Measurements from ENCODE around the gene SCNN1G.
A peak's percentile ranks its signal among the peaks of the same experiment; 100 is the strongest.
"Not testable (repeated sequence)": the region's sequence is repeated elsewhere in the genome, so short reads cannot be mapped to it uniquely, and the experiment has no call there.

Gene SCNN1G

DNA sequence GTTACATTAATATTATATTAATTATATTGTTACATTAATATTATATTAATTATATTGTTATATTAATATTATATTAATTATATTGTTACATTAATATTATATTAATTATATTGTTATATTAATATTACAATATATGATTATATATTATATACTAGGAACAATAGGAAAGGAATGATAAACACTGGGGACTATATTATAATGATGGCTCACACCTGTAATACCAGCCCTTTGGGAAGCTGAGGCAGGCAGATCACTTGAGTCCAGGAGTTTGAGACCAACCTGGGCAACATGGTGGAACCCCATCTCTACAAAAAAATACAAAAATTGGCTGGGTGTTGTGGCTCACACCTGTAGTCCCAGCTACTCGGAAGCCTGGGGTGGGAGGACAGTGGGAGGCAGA is 71.1 kb downstream of the SCNN1G start:
- DNase-seq (ENCODE audit: low spot score) = not testable (repeated sequence)

DNA sequence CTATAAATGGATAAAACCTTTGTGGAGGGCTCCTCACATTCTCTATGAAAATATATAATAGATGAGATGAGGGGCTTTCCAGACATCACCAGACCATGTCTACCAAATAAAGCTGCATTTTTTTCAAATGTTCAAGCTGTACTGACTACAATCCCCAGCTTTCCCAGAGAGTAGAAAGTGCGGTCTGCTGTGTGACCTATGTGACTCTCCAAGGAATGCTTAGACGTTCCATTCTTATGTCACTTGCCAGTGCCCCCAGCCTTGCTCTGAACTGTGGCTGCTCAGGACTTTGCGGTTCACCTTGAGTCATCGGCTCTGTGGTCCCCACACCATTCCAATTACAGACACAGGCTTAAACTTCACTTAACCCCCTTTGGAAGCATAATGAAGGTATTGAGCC is 71.8 kb downstream of the SCNN1G start:
- peak; percentile 89 for DNase-seq (ENCODE audit: low spot score)

DNA sequence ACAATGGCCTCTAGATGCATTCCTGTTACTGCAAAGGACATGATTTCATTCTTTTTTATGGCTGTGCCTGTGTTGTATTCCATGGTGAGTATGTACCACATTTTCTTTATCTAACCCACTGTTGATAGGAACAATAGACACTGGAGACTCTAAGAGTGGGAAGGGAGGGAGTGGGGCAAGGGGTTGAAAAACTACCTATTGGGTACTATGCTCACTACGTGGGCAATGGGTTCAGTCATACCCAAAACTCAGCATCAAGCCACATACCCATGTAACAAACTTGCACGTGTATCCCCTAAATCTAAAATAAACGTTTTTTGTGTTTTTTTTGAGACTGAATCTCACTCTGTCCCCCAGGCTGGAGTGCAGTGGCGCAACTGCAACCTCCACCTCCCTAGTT is 72.5 kb downstream of the SCNN1G start:
- no peak for DNase-seq (ENCODE audit: low spot score)

DNA sequence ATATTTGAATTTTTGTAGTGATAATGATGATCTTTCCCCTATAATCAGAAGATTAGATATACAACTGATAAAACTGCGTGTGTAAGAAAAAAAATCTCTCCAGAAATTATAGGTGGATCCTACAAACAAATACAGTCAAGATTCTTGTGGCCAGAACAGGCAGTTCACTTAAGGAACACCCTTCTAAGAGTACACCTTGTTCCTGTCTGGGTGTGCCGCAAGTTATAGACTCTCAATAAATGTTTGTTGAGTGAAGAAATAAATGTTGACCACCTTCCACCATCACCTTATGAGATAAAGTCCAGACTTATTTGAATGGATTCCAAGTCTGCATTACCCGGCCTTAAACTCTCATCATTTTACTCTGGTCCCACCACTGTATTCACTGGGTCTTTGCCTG is 73.9 kb downstream of the SCNN1G start:
- no peak for DNase-seq (ENCODE audit: low spot score)

DNA sequence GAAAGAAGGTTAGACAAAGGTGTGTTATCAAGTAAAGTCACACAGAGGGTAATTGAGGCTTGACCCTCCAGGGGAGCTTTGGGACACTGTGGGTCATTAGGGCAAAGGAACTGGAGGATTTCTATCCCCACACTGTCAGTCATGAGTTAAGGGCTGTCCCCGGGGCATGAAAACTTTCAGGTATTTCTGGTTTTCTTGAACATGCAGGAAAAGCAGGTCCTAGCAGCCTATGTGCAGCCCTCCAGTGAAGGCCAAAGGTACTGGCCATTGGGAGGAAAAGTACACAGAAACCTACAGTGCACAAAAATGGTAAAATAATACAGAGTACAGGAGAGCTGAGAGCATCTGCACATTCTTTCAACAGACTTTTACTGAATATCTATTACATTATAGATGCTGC is 75.1 kb downstream of the SCNN1G start:
- DNase-seq (ENCODE audit: low spot score) = no peak

DNA sequence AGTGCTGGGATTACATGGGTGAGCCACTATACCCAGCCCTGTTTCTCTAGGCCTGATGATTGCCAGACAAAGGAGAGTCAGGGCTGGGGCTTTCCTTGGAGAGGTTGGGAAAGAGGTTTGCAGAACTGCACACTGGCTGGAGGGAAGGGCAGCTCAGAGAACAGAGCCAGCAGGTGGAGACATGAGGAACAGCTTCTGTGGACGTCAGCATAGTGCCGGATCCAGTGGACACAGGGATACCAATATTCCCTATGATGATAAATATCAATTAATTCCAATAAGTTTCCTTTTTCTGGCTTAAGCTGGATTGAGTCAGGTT is 76.3 kb downstream of the SCNN1G start:
- DNase-seq (ENCODE audit: low spot score) = no peak
